ENCODE measurements around the gene DIABLO.

The DIABLO gene

DNA sequence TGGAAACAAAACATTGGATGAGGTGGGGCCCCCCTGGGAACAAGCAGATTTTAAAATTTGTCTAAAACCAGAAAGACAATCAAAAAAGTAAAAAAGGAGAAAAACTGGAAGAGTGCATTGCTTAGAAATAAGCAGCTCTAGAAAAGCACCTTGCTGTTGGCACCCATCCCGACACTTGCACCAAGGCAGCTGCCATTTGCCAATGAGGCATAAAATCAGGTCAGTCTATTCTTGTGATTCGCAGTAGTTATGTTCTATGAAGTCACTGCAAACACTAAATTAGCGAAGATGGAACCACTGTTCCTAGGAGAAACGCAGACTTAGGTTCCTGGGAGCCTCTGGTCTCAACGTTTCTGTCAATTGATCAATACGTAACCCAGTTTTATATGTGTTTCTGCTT is 24.2 kb upstream of the DIABLO start:
- TF ChIP-seq, protein P1, sequence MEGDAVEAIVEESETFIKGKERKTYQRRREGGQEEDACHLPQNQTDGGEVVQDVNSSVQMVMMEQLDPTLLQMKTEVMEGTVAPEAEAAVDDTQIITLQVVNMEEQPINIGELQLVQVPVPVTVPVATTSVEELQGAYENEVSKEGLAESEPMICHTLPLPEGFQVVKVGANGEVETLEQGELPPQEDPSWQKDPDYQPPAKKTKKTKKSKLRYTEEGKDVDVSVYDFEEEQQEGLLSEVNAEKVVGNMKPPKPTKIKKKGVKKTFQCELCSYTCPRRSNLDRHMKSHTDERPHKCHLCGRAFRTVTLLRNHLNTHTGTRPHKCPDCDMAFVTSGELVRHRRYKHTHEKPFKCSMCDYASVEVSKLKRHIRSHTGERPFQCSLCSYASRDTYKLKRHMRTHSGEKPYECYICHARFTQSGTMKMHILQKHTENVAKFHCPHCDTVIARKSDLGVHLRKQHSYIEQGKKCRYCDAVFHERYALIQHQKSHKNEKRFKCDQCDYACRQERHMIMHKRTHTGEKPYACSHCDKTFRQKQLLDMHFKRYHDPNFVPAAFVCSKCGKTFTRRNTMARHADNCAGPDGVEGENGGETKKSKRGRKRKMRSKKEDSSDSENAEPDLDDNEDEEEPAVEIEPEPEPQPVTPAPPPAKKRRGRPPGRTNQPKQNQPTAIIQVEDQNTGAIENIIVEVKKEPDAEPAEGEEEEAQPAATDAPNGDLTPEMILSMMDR (IDR thresholded peaks at IDR 0.05; ENCODE audit: low read depth, low read length) = no peak
- H3K4me3 ChIP-seq (ENCODE audit: low read depth, low read length) = no peak overlapping the region

DNA sequence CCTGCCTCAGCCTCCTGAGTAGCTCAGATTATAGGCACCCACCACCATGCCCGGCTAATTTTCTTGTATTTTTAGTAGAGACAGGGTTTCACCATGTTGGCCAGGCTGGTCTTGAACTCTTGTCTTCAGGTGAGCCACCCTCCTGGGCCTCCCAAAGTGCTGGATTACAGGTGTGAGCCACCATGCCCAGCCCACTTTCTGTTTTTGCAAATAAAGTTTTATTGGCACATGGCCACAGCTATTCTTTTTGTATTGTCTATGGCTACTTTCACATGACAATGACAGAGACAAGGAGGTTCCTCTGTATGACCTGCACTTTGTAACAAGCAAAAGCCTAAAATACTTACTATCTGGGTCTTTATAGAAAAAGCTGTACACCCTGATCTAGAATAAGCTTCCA is 19.7 kb upstream of the DIABLO start:
- TF ChIP-seq, protein P1 (IDR thresholded peaks at IDR 0.05; ENCODE audit: low read depth, low read length) = no peak
- no peak overlapping the region for H3K4me3 ChIP-seq (ENCODE audit: low read depth, low read length)

DNA sequence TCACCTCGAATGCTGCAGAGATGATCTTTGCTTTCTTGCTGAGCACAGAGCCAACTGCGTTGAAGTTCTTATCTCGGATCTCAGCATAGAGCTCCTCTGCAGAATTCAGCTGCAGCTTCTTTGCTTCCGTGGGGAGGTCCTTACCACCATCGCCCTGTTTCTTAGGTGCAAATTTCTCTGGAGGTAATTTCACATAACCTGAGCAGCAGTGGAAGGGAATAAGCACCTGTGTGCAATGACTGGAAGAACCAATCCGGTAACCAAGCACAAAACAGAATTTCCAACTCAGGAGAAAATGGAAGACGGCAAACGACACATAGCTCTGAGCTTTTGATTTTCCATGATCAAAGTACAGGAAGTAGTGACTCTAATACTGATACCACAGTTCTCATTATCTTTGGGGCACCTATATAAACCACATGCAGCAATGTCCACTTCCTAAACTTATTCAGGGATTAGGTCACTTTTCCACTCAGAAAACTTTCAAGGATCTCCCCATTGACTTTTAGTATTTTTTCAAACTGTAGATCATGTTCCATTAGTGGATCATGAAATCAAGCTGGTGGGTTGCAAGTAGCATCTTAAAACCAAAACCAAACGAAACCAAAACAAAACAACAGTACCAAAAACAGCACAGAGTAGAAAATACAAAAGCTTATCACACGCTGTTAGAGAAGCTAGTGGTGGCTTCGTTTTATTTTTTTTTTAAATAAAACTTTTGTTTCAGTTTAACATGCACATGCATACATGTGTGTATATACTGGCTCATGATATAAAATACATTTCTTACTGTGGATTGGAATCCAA is 18.9 kb upstream of the DIABLO start:
- TF ChIP-seq, protein P1 (IDR thresholded peaks at IDR 0.05; ENCODE audit: low read depth, low read length) = no peak
- H3K4me3 ChIP-seq (ENCODE audit: low read depth, low read length) = no peak overlapping the region

DNA sequence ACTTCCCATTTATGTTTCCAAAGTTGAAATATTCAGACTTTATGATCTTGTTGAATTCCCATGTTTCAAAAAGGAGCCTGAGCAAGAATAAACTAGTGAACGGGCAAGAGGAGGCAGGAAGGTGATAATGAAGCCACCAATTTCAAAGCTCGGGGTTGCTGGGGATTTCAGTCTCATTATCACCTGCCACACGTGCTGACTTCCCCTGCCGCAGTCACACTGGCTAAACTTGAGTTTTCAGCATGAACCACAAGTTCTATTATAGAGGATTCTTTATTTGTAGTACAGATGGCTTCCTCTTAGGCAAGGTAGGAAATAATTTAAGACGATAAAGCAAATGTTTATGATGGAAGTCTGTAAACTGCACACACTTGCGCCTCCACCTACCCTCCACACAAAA is 18.1 kb upstream of the DIABLO start:
- H3K4me3 ChIP-seq (ENCODE audit: low read depth, low read length) = no peak overlapping the region
- TF ChIP-seq, protein P1 (IDR thresholded peaks at IDR 0.05; ENCODE audit: low read depth, low read length) = no peak

DNA sequence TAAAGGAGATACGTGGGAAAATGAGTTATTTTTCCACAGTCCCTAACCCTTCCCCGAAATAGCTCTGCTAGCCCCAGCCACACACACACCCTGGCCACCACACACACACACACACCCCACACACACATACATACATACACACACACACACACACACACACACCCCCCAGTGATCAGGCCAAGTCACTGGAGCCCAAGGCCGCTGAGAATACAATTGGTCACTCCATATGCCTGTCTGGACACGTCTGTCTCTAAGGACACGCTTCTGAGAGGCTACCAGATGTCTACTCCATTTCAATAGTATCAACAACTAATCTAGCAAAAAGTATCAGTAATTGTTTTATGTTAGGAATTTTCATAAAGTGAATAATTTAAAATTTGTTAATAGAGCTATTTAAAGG is 13.0 kb upstream of the DIABLO start:
- TF ChIP-seq, protein P1 (IDR thresholded peaks at IDR 0.05; ENCODE audit: low read depth, low read length) = no peak
- no peak overlapping the region for H3K4me3 ChIP-seq (ENCODE audit: low read depth, low read length)

DNA sequence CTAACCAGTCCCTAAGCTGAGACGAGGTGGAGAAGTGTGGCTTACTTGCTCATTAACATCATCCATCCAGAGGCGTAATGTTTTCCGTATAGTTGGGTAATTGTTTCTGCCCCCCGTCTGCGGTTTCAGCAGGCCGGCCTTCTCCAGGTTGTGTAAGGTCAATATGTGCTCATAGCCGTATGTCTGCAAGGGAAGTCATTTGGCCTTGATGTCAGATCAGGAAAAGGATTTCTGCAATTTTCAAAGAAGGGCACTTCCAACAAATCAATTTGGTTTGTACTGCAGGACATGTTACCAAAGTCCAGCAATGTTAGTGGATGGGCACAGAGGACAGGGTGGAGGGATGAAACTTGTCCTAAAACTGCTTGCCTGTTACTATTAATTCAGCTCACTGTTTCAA is 9.9 kb upstream of the DIABLO start:
- TF ChIP-seq, protein P1 (IDR thresholded peaks at IDR 0.05; ENCODE audit: low read depth, low read length) = no peak
- H3K4me3 ChIP-seq (ENCODE audit: low read depth, low read length) = no peak overlapping the region

DNA sequence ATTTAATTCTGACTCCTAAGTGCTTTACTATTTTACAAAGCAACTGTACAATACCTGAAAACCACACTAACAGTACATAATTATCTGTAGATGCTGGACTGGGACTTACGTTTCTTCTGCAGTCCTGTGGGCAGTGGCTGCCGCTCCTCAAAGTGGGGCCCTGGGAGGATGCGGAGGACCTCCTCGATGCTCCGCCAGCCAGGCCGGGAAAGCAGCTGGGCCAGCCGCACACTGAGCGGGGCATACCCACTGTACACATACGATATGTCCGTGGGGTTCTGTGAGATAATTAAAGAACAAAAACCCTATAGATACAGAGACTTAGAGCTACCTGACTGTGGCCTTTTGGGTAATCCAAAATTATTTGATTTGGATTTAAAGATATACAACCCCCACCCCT is 6.8 kb upstream of the DIABLO start:
- no peak overlapping the region for H3K4me3 ChIP-seq (ENCODE audit: low read depth, low read length)
- TF ChIP-seq, protein P1 (IDR thresholded peaks at IDR 0.05; ENCODE audit: low read depth, low read length) = no peak
